IgD-negative memory B cell (primary cell): ENCODE results near the gene FASTK. TPM values are rescaled to one million over a fixed set of nuclear protein-coding genes. Genes with fewer than 3 reads are reported as not detected.

Experiments used
- H3K27ac Mint-ChIP-seq, 3 donors: one replicate each; pipeline ENCODE4 v1.8.0; 2020 to 2022; ENCODE audit warnings: mild to moderate bottlenecking in 3 of 3, mixed read lengths in 3 of 3, moderate library complexity in 1 of 3
- H3K27me3 Mint-ChIP-seq: one replicate; pipeline ENCODE4 v1.8.0; 2021; ENCODE audit warnings: mixed read lengths
- H3K36me3 Mint-ChIP-seq: one replicate; pipeline ENCODE4 v1.8.0; 2020; ENCODE audit warnings: mild to moderate bottlenecking, mixed read lengths
- H3K4me1 Mint-ChIP-seq, 3 donors: one replicate each; pipeline ENCODE4 v1.8.0; 2020 to 2022; ENCODE audit warnings: mixed read lengths in 3 of 3, mild to moderate bottlenecking in 1 of 3
- H3K4me3 Mint-ChIP-seq, 4 donors: one replicate each; pipeline ENCODE4 v1.8.0; 2020 to 2022; ENCODE audit warnings: mild to moderate bottlenecking in 4 of 4, mixed read lengths in 4 of 4, moderate library complexity in 3 of 4
- H3K9me3 Mint-ChIP-seq, 3 donors: one replicate each; pipeline ENCODE4 v1.8.0; 2020 to 2021; ENCODE audit warnings: mixed read lengths in 3 of 3, mild to moderate bottlenecking in 1 of 3
- polyA plus RNA-seq: library from polyadenylated mRNA; unstranded; fragments of 300-500 nt; fragmentation: Illumina TruSeq; gene quantifications from one replicate; pipeline ENCODE4 v1.2.3, GENCODE V29; 2021

FASTK gene
- polyA plus RNA-seq, 1 donor from 2014 or later, result 55.4 TPM

DNA sequence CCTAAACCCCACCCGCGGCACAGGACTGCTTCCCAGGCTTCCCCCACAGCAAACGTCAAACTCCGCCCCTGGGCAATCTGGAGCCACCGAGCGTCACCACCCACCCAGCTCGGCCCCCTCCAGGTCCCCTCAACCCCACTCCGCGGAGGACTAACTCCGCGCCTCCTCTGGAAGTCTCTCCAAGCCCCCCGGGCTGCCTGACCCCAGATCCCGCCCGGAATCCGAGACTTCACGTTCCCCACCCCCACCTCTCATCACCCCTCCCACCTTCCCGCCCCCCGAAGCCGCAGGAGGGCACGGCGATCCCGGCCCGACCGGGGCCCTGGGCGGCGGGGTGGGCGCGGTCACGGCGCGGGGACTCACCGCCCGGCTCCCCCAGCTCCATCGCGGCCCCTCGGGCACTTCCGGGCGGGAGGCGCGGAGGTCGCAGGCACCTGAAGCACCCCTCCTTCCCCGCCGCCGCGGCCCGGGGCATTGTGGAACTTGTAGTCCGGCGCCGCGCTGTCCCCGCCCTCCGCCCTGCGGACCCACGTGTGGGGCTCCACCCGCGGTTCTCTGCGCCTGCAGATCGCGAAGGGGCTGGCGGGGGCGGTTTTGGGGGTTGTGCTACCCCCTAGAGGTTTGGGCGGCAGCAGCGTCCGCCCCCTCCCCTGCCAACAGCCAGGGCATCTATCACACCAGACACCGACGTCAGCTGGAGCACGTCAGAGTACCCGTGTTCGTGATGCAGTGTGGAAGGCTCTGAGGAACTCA is 2.6 kb upstream of the FASTK start, which contains the start of gene TMUB1:
TMUB1 (minus strand) TSS at position 423 of the 753 bp plus-strand sequence. CDS start 930 bp downstream, outside the sequence.
- Mint-ChIP-seq H3K27ac (peak within 1 kb of the TSS; percentile 88 to 98 (median 94)), H3K36me3 (no peaks in the 10 kb centered on the region), H3K9me3 (no peaks in the 10 kb centered on the region), H3K4me3 (peak within 1 kb of the TSS; percentile 88 to 97 (median 95)), H3K4me1 (peaks cover 12 to 31% (median 26%) of the 10 kb centered on the region in 3 donors), H3K27me3 (no peaks in the 10 kb centered on the region)

DNA sequence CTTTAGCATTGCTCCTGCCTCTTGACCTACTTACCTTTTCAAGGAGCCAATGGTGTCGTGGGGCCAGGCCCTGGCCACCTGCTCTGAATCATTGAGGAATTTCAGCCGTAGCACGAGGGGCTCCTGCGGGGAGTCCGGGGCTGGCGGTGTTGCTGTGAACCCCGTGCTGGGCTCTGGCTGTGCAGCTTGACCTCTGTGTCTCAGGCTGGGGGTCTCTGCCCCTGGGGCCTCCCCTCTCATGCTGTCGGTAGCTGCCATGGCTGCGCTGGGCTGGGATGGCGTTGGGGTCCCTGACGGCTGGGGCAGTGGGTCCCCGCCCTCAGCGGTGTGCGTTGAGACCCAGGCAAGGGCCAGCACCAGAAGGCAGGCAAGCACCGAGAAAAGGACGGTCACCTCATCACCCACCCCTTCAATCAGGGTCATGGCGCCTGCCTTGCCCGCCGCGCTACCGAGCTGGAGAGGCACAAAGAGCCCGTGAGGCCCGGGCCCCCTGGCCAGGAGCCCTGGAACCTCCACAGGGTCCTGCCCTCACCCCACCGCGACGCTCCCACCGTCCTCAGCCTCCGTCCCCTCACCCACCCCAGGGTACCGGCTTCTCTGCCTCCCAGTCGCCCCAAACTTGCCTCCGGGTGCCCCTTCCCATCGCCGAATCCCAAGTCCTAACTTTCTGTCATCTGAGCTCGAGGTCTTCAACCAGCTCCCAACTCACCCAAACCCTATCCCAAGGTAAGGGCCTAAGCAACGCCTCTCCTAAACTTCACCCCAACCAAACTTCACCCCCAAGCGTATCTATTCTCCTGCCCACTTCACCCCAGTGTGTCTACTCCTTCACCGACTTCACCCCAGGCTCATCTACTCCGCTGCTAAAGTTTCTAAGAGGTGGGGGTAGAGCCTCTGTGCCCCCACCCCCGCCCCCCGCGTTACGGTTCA is 1.8 kb upstream of the FASTK start:
- peak overlapping the region; percentile 88 to 97 (median 95) for H3K4me3 Mint-ChIP-seq
- H3K36me3 Mint-ChIP-seq, result no peaks in the 10 kb centered on the region
- no peaks in the 10 kb centered on the region for H3K9me3 Mint-ChIP-seq
- H3K27ac Mint-ChIP-seq, result peak overlapping the region; percentile 88 to 98 (median 94)
- peaks cover 17 to 31% (median 26%) of the 10 kb centered on the region in 3 donors for H3K4me1 Mint-ChIP-seq
- H3K27me3 Mint-ChIP-seq, result no peaks in the 10 kb centered on the region

- no peaks in the 10 kb centered on the region for H3K9me3 Mint-ChIP-seq
- peak overlapping the region in 2 of 3 donors; percentile 46 to 88 for H3K27ac Mint-ChIP-seq
- H3K4me3 Mint-ChIP-seq, result peak overlapping the region; percentile 85 to 96 (median 89)
- peaks cover 17 to 31% (median 26%) of the 10 kb centered on the region in 3 donors for H3K4me1 Mint-ChIP-seq
- no peaks in the 10 kb centered on the region for H3K27me3 Mint-ChIP-seq
- no peaks in the 10 kb centered on the region for H3K36me3 Mint-ChIP-seq
These were observed 827 bp upstream of the FASTK start for GRCh38 chr7:151081170-151082101.

DNA sequence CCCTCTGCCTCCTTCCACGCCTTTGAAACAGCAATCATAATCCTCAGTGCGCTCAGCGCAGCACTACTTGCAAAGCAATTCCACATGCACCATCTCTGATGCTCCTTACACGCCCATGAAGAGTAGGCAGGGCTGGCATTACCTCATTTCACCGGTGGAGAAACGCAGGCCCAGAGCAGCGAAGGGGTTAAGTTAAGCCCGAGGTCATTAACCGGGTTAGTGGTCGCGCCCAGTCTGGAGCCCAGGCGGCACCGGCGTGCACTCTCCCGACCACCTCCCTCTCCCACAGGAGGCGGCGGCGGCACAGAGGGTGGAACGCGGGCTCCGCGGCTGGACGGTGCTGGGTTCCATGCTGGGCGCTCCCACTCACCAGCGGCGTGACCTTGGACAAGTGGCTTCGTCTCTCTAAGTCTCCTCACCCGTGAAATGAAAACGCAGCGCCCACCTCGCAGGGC is 515 bp downstream of the FASTK start:
- H3K4me1 Mint-ChIP-seq, result peaks cover 15 to 24% (median 23%) of the 10 kb centered on the region in 3 donors
- peak overlapping the region; percentile 62 to 85 (median 84) for H3K27ac Mint-ChIP-seq
- H3K27me3 Mint-ChIP-seq, result no peaks in the 10 kb centered on the region
- H3K36me3 Mint-ChIP-seq, result peaks cover 2% of the 10 kb centered on the region
- no peaks in the 10 kb centered on the region for H3K9me3 Mint-ChIP-seq
- H3K4me3 Mint-ChIP-seq, result peak overlapping the region; percentile 86 to 95 (median 92)

DNA sequence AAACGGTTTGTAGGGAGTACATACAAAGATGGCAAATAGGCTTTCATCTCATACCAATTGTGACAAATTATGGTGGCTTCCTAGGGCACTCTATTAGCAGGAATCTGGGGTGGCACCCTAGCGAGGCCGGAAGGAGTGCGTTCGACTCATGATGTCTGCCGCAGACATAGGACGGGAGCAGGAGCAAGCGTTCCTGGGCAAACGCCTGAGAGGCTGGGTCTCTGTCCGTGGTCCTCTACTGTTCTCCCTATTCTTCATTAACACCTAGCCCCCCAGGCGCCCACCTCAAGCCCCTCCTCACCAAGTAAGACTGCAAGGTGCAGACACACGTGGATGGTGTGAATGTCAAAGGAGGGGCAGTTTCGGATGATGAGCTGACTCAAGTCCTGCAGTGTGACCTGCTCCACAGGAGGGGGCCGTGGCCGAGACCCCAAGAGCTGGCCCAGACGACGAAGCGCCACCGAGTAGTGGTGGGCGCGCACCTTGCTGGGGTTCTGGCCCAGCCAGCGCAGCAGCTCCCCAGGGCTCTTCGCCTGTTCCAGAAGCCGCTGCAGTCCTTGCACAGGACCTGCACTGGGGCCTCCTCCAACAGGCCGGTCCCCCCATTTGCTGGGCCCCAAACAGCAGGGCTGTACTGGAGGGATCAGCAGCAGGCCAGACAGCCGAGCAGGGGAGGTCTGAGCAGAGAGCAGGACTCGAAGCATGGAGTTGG is 1.3 kb downstream of the FASTK start:
- Mint-ChIP-seq H3K4me1 (peaks cover 11 to 20% (median 20%) of the 10 kb centered on the region in 3 donors), H3K9me3 (no peaks in the 10 kb centered on the region), H3K4me3 (peak overlapping the region; percentile 86 to 95 (median 92)), H3K36me3 (peaks cover 2% of the 10 kb centered on the region), H3K27me3 (no peaks in the 10 kb centered on the region), H3K27ac (peak overlapping the region; percentile 67 to 86 (median 85))

GRCh38 chr7:151078233-151079040 is 2.2 kb downstream of the FASTK start:
- peaks cover 3% of the 10 kb centered on the region for H3K36me3 Mint-ChIP-seq
- no peaks in the 10 kb centered on the region for H3K27me3 Mint-ChIP-seq
- H3K9me3 Mint-ChIP-seq, result no peaks in the 10 kb centered on the region
- H3K4me3 Mint-ChIP-seq, result peak overlapping the region; percentile 55 to 92 (median 86)
- H3K27ac Mint-ChIP-seq, result peak overlapping the region; percentile 32 to 86 (median 58)
- peaks cover 7 to 20% (median 17%) of the 10 kb centered on the region in 3 donors for H3K4me1 Mint-ChIP-seq

DNA sequence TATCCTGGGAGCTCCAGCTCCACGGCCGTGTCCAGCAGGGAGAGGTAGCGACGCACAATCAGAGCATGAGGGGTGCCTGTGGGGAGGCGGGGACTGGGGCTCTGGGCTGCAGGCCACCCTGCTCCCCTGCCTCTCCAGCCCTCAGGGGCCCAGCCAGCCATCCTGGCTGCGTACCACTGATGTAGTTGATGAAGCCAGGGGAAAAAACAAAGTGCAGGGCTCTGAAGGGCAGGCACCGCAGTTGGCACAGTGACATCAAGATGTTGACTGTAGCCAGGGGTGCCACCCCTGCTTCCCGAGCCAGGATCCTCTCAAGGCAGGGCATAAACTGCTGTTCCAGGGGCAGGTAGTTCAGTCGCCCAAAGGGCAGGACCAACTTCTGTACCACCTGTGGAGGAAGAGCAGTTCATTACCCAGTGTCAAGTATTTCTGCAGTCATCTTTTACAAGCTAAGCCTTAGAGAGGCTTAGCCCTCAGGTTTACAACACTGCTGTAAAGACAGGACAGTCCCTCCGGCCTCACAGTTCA is 2.8 kb downstream of the FASTK start:
- Mint-ChIP-seq H3K36me3 (peaks cover 3% of the 10 kb centered on the region), H3K9me3 (no peaks in the 10 kb centered on the region), H3K27ac (peak overlapping the region in 2 of 3 donors; percentile 58 to 86), H3K4me1 (peaks cover 6 to 19% (median 15%) of the 10 kb centered on the region in 3 donors), H3K4me3 (peak overlapping the region; percentile 55 to 92 (median 84)), H3K27me3 (no peaks in the 10 kb centered on the region)

GRCh38 chr7:151076863-151077704 is 3.5 kb downstream of the FASTK start:
- Mint-ChIP-seq H3K27ac (no peak overlapping the region), H3K4me3 (peak overlapping the region in 1 of 4 donors; percentile 92), H3K9me3 (no peaks in the 10 kb centered on the region), H3K36me3 (peaks cover 3% of the 10 kb centered on the region), H3K4me1 (peaks cover 6 to 18% (median 13%) of the 10 kb centered on the region in 3 donors), H3K27me3 (no peaks in the 10 kb centered on the region)

DNA sequence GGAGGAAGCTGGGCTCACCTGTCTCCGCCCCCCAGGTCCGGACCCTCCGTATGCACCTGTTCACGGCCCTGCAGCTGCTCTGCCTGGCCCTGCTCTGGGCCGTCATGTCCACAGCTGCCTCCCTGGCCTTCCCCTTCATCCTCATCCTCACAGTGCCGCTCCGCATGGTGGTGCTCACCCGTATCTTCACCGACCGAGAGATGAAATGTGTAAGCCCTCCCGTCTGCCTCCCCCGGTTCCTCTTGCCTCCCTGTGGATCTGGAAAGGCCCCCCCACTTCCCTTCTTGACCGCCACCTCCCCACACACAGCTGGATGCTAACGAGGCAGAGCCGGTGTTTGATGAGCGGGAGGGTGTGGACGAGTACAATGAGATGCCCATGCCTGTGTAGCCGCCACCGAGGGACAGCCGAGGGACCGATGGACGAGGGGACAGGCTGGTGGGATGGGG is 4.6 kb downstream of the FASTK start:
- no peak overlapping the region for H3K4me3 Mint-ChIP-seq
- peaks cover 3% of the 10 kb centered on the region for H3K36me3 Mint-ChIP-seq
- no peak overlapping the region for H3K27ac Mint-ChIP-seq

DNA sequence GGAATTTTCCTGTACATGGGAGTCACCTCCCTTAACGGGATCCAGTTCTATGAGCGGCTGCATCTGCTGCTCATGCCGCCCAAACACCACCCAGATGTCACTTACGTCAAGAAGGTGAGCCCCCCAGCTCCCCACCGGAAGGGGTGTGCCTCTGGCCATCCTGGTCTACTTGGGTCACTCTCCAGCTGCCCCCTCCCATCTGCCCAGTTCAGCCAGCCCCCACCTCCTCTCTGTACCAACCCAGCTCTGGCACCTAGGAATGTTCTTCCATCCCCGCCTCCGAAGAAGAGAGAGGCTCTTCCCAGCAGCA is 5.0 kb downstream of the FASTK start:
- Mint-ChIP-seq H3K4me3 (peak overlapping the region in 1 of 4 donors; percentile 77), H3K27me3 (no peaks in the 10 kb centered on the region), H3K9me3 (no peaks in the 10 kb centered on the region), H3K27ac (no peak overlapping the region), H3K36me3 (peaks cover 3% of the 10 kb centered on the region), H3K4me1 (peaks cover 6 to 16% (median 13%) of the 10 kb centered on the region in 3 donors)

More for the DNA sequence above, 4.6 kb downstream of the FASTK start:
- Mint-ChIP-seq H3K4me1 (peaks cover 6 to 16% (median 13%) of the 10 kb centered on the region in 3 donors), H3K9me3 (no peaks in the 10 kb centered on the region), H3K27me3 (no peaks in the 10 kb centered on the region)

- Mint-ChIP-seq H3K27ac (peak overlapping the region in 1 of 3 donors; percentile 67), H3K4me1 (peaks cover 6 to 16% (median 13%) of the 10 kb centered on the region in 3 donors), H3K9me3 (no peaks in the 10 kb centered on the region), H3K4me3 (peak overlapping the region in 2 of 4 donors; percentile 53 to 77), H3K27me3 (no peaks in the 10 kb centered on the region), H3K36me3 (peaks cover 3% of the 10 kb centered on the region)
These were observed 5.6 kb downstream of the FASTK start for GRCh38 chr7:151074817-151075661.
